ENCODE results near the gene HPGD.

- TF ChIP-seq CTCF (conservative IDR thresholded peaks at IDR 0.05; ENCODE audit: low read length) (no peak), EZH2phosphoT487 (IDR thresholded peaks at IDR 0.05; ENCODE audit: borderline replicate concordance, low read depth, low read length) (no peak)
Observed at GRCh38 chr4:174516794-174517193, 5.5 kb downstream of the HPGD start.
